ENCODE measurements around the gene EEFSEC. TPM values are rescaled to one million over a fixed set of nuclear protein-coding genes. Genes with fewer than 3 reads are reported as not detected.

EEFSEC gene
- total and polyA plus RNA-seq, 2 of the 8 experiments (the other 6 are each of a cell fraction or from before 2014, with no cell fraction given), result 13.1 to 19.8 TPM

DNA sequence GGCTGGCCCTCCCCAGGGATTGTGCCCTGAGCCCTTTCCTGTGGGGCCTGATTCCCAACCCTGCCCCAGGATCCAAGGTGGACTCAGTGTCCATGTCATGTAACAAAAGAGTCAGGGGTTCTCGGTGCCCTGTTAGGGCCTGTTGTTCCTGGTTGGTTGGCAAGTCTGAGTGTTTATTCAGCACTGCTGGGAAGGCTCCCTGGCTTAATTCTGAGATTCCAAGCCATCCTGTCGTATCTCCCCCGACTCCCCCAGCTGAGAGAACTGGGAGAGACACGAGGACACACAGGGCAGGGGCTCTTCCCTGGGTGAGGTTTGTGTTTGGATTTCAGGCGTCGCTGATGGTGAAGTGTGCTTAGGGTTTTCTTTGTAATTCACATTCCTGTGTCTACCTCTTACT, 78.3 kb downstream of the EEFSEC start (continued):
- TF ChIP-seq, protein P1, sequence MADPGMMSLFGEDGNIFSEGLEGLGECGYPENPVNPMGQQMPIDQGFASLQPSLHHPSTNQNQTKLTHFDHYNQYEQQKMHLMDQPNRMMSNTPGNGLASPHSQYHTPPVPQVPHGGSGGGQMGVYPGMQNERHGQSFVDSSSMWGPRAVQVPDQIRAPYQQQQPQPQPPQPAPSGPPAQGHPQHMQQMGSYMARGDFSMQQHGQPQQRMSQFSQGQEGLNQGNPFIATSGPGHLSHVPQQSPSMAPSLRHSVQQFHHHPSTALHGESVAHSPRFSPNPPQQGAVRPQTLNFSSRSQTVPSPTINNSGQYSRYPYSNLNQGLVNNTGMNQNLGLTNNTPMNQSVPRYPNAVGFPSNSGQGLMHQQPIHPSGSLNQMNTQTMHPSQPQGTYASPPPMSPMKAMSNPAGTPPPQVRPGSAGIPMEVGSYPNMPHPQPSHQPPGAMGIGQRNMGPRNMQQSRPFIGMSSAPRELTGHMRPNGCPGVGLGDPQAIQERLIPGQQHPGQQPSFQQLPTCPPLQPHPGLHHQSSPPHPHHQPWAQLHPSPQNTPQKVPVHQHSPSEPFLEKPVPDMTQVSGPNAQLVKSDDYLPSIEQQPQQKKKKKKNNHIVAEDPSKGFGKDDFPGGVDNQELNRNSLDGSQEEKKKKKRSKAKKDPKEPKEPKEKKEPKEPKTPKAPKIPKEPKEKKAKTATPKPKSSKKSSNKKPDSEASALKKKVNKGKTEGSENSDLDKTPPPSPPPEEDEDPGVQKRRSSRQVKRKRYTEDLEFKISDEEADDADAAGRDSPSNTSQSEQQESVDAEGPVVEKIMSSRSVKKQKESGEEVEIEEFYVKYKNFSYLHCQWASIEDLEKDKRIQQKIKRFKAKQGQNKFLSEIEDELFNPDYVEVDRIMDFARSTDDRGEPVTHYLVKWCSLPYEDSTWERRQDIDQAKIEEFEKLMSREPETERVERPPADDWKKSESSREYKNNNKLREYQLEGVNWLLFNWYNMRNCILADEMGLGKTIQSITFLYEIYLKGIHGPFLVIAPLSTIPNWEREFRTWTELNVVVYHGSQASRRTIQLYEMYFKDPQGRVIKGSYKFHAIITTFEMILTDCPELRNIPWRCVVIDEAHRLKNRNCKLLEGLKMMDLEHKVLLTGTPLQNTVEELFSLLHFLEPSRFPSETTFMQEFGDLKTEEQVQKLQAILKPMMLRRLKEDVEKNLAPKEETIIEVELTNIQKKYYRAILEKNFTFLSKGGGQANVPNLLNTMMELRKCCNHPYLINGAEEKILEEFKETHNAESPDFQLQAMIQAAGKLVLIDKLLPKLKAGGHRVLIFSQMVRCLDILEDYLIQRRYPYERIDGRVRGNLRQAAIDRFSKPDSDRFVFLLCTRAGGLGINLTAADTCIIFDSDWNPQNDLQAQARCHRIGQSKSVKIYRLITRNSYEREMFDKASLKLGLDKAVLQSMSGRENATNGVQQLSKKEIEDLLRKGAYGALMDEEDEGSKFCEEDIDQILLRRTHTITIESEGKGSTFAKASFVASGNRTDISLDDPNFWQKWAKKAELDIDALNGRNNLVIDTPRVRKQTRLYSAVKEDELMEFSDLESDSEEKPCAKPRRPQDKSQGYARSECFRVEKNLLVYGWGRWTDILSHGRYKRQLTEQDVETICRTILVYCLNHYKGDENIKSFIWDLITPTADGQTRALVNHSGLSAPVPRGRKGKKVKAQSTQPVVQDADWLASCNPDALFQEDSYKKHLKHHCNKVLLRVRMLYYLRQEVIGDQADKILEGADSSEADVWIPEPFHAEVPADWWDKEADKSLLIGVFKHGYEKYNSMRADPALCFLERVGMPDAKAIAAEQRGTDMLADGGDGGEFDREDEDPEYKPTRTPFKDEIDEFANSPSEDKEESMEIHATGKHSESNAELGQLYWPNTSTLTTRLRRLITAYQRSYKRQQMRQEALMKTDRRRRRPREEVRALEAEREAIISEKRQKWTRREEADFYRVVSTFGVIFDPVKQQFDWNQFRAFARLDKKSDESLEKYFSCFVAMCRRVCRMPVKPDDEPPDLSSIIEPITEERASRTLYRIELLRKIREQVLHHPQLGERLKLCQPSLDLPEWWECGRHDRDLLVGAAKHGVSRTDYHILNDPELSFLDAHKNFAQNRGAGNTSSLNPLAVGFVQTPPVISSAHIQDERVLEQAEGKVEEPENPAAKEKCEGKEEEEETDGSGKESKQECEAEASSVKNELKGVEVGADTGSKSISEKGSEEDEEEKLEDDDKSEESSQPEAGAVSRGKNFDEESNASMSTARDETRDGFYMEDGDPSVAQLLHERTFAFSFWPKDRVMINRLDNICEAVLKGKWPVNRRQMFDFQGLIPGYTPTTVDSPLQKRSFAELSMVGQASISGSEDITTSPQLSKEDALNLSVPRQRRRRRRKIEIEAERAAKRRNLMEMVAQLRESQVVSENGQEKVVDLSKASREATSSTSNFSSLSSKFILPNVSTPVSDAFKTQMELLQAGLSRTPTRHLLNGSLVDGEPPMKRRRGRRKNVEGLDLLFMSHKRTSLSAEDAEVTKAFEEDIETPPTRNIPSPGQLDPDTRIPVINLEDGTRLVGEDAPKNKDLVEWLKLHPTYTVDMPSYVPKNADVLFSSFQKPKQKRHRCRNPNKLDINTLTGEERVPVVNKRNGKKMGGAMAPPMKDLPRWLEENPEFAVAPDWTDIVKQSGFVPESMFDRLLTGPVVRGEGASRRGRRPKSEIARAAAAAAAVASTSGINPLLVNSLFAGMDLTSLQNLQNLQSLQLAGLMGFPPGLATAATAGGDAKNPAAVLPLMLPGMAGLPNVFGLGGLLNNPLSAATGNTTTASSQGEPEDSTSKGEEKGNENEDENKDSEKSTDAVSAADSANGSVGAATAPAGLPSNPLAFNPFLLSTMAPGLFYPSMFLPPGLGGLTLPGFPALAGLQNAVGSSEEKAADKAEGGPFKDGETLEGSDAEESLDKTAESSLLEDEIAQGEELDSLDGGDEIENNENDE (IDR thresholded peaks at IDR 0.05; ENCODE audit: insufficient replicate concordance, low read length), result no peak
- no peak for TF ChIP-seq RAD21 (IDR thresholded peaks at IDR 0.05 in 1 of 2, conservative IDR thresholded peaks at IDR 0.05 in 1 of 2; ENCODE audit: low read depth in 2 of 2, low read length in 2 of 2)
- no peak for TF ChIP-seq TBP (IDR thresholded peaks at IDR 0.05; ENCODE audit: low read depth, low read length)
- no peak for TF ChIP-seq TAF1 (IDR thresholded peaks at IDR 0.05; ENCODE audit: low read depth, low read length)
- no peak for TF ChIP-seq ZNF274 (IDR thresholded peaks at IDR 0.05; ENCODE audit: borderline replicate concordance, extremely low read depth, low read length)
- TF ChIP-seq, protein P2, sequence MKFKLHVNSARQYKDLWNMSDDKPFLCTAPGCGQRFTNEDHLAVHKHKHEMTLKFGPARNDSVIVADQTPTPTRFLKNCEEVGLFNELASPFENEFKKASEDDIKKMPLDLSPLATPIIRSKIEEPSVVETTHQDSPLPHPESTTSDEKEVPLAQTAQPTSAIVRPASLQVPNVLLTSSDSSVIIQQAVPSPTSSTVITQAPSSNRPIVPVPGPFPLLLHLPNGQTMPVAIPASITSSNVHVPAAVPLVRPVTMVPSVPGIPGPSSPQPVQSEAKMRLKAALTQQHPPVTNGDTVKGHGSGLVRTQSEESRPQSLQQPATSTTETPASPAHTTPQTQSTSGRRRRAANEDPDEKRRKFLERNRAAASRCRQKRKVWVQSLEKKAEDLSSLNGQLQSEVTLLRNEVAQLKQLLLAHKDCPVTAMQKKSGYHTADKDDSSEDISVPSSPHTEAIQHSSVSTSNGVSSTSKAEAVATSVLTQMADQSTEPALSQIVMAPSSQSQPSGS (IDR thresholded peaks at IDR 0.05; ENCODE audit: low read length), result no peak
- TF ChIP-seq SUZ12 (IDR thresholded peaks at IDR 0.05; ENCODE audit: low read length), result no peak
- TF ChIP-seq POU5F1 (IDR thresholded peaks at IDR 0.05; ENCODE audit: low read depth, low read length), result no peak
- TF ChIP-seq SP1 (IDR thresholded peaks at IDR 0.05; ENCODE audit: low read depth, low read length), result no peak
- TF ChIP-seq TCF12 (IDR thresholded peaks at IDR 0.05; ENCODE audit: low read depth, low read length), result no peak
- TF ChIP-seq CHD1 (IDR thresholded peaks at IDR 0.05; ENCODE audit: low read depth, low read length), result no peak
